ENCODE data around the gene PIGK. TPM values are rescaled to one million over a fixed set of nuclear protein-coding genes. Genes with fewer than 3 reads are reported as not detected.
"Not testable (repeated sequence)": the region's sequence is repeated elsewhere in the genome, so short reads cannot be mapped to it uniquely, and the experiment has no call there.

The PIGK gene
- total RNA-seq, 1 donor from 2014 or later, result 22.1 TPM

GRCh38 chr1:77200806-77201205 lies 18.4 kb downstream of the PIGK start:
- Mint-ChIP-seq H3K36me3 (ENCODE audit: insufficient read depth) (peaks cover 14% of the 10 kb centered on the region), H3K9me3 (ENCODE audit: low read depth) (peaks cover 15% of the 10 kb centered on the region), H3K27ac (no peak overlapping the region), H3K4me1 (ENCODE audit: low read depth) (no peaks in the 10 kb centered on the region), H3K27me3 (no peaks in the 10 kb centered on the region), H3K4me3 (ENCODE audit: low read depth) (no peak overlapping the region)
- no peak for DNase-seq (ENCODE audit: low spot score, unreplicated experiment)
- TF ChIP-seq CTCF (IDR thresholded peaks at IDR 0.05; ENCODE audit: unreplicated experiment), result no peak

- Mint-ChIP-seq H3K27me3 (no peaks in the 10 kb centered on the region), H3K9me3 (ENCODE audit: low read depth) (peaks cover 12% of the 10 kb centered on the region), H3K36me3 (ENCODE audit: insufficient read depth) (peaks cover 10% of the 10 kb centered on the region), H3K4me3 (ENCODE audit: low read depth) (no peak overlapping the region), H3K27ac (no peak overlapping the region), H3K4me1 (ENCODE audit: low read depth) (no peaks in the 10 kb centered on the region)
- no peak for DNase-seq (ENCODE audit: low spot score, unreplicated experiment)
- no peak for TF ChIP-seq CTCF (IDR thresholded peaks at IDR 0.05; ENCODE audit: unreplicated experiment)
Measured at GRCh38 chr1:77200293-77200692, 18.9 kb downstream of the PIGK start.

GRCh38 chr1:77197351-77197750 lies 21.9 kb downstream of the PIGK start:
- Mint-ChIP-seq H3K27me3 (no peaks in the 10 kb centered on the region), H3K4me3 (ENCODE audit: low read depth) (no peak overlapping the region), H3K27ac (no peak overlapping the region), H3K36me3 (ENCODE audit: insufficient read depth) (peaks cover 3% of the 10 kb centered on the region), H3K4me1 (ENCODE audit: low read depth) (no peaks in the 10 kb centered on the region), H3K9me3 (ENCODE audit: low read depth) (no peaks in the 10 kb centered on the region)
- DNase-seq (ENCODE audit: low spot score, unreplicated experiment), result no peak
- TF ChIP-seq CTCF (IDR thresholded peaks at IDR 0.05; ENCODE audit: unreplicated experiment), result no peak

- Mint-ChIP-seq H3K36me3 (ENCODE audit: insufficient read depth) (peaks cover 6% of the 10 kb centered on the region), H3K27me3 (no peaks in the 10 kb centered on the region), H3K4me1 (ENCODE audit: low read depth) (no peaks in the 10 kb centered on the region), H3K9me3 (ENCODE audit: low read depth) (peaks cover 4% of the 10 kb centered on the region), H3K27ac (no peak overlapping the region), H3K4me3 (ENCODE audit: low read depth) (no peak overlapping the region)
- no peak for DNase-seq (ENCODE audit: low spot score, unreplicated experiment)
- TF ChIP-seq CTCF (IDR thresholded peaks at IDR 0.05; ENCODE audit: unreplicated experiment), result no peak
Measured at GRCh38 chr1:77193951-77194350, 25.3 kb downstream of the PIGK start.

- Mint-ChIP-seq H3K36me3 (ENCODE audit: insufficient read depth) (peaks cover 19% of the 10 kb centered on the region), H3K9me3 (ENCODE audit: low read depth) (peaks cover 16% of the 10 kb centered on the region), H3K4me3 (ENCODE audit: low read depth) (no peak overlapping the region), H3K27ac (no peak overlapping the region), H3K27me3 (no peaks in the 10 kb centered on the region), H3K4me1 (ENCODE audit: low read depth) (no peaks in the 10 kb centered on the region)
- no peak for DNase-seq (ENCODE audit: low spot score, unreplicated experiment)
- TF ChIP-seq CTCF (IDR thresholded peaks at IDR 0.05; ENCODE audit: unreplicated experiment), result no peak
Measured at GRCh38 chr1:77188770-77189169, 30.5 kb downstream of the PIGK start.

- H3K4me1 Mint-ChIP-seq (ENCODE audit: low read depth); DNase-seq (ENCODE audit: low spot score, unreplicated experiment); H3K4me3 Mint-ChIP-seq (ENCODE audit: low read depth); H3K27me3 Mint-ChIP-seq; H3K27ac Mint-ChIP-seq: not testable (repeated sequence)
- Mint-ChIP-seq H3K36me3 (ENCODE audit: insufficient read depth) (peaks cover 20% of the 10 kb centered on the region), H3K9me3 (ENCODE audit: low read depth) (peaks cover 16% of the 10 kb centered on the region)
Measured at GRCh38 chr1:77186907-77187306, 32.3 kb downstream of the PIGK start.

Data from progenitor cell of endocrine pancreas (in vitro differentiated cells).